Measurements from ENCODE around the gene OR14J1. TPM values are rescaled to one million over a fixed set of nuclear protein-coding genes. Genes with fewer than 3 reads are reported as not detected.
"Not testable (repeated sequence)": the region's sequence is repeated elsewhere in the genome, so short reads cannot be mapped to it uniquely, and the experiment has no call there.

OR14J1 gene
- total RNA-seq, 2 donors from 2014 or later: not detected

GRCh38 chr6:29332676-29333075 is 31.2 kb downstream of the OR14J1 start:
- Histone ChIP-seq H3K36me3 (no peaks in the 10 kb centered on the region), H3K4me1 (ENCODE audit: control insufficient read depth in 1 of 2, low read depth in 2 of 2) (no peaks in the 10 kb centered on the region), H3K9me3 (no peaks in the 10 kb centered on the region), H3K4me3 (no peak overlapping the region), H3K27ac (no peak overlapping the region), H3K27me3 (replicated peaks; ENCODE audit: insufficient read depth) (no peaks in the 10 kb centered on the region)
- no peak for TF ChIP-seq CTCF (IDR thresholded peaks at IDR 0.05)
- DNase-seq (ENCODE audit: low spot score) (no peak), ATAC-seq (ENCODE audit: insufficient number of reproducible peaks, low FRiP score, low read depth) (no peak)

- Histone ChIP-seq H3K36me3 (no peaks in the 10 kb centered on the region), H3K9me3 (no peaks in the 10 kb centered on the region), H3K4me3 (no peak overlapping the region), H3K4me1 (ENCODE audit: control insufficient read depth in 1 of 2, low read depth in 2 of 2) (no peaks in the 10 kb centered on the region), H3K27me3 (replicated peaks; ENCODE audit: insufficient read depth) (no peaks in the 10 kb centered on the region), H3K27ac (no peak overlapping the region)
- no peak for DNase-seq (ENCODE audit: low spot score)
- ATAC-seq (ENCODE audit: insufficient number of reproducible peaks, low FRiP score, low read depth): no peak
- TF ChIP-seq CTCF (IDR thresholded peaks at IDR 0.05): no peak
These were observed 34.8 kb downstream of the OR14J1 start for GRCh38 chr6:29336269-29336668.

- Histone ChIP-seq H3K4me3 (no peak overlapping the region), H3K4me1 (ENCODE audit: control insufficient read depth in 1 of 2, low read depth in 2 of 2) (no peaks in the 10 kb centered on the region), H3K27ac (no peak overlapping the region), H3K27me3 (replicated peaks; ENCODE audit: insufficient read depth) (no peaks in the 10 kb centered on the region), H3K36me3 (no peaks in the 10 kb centered on the region), H3K9me3 (no peaks in the 10 kb centered on the region)
- no peak for TF ChIP-seq CTCF (IDR thresholded peaks at IDR 0.05)
- DNase-seq (ENCODE audit: low spot score): no peak
- ATAC-seq (ENCODE audit: insufficient number of reproducible peaks, low FRiP score, low read depth): no peak
These were observed 43.9 kb downstream of the OR14J1 start for GRCh38 chr6:29345380-29345779.

- not testable (repeated sequence) for H3K36me3 ChIP-seq; DNase-seq (ENCODE audit: low spot score); H3K27me3 ChIP-seq (replicated peaks; ENCODE audit: insufficient read depth); ATAC-seq (ENCODE audit: insufficient number of reproducible peaks, low FRiP score, low read depth); H3K27ac ChIP-seq; H3K4me3 ChIP-seq; H3K4me1 ChIP-seq (ENCODE audit: control insufficient read depth in 1 of 2, low read depth in 2 of 2); H3K9me3 ChIP-seq
These were observed 47.8 kb downstream of the OR14J1 start for GRCh38 chr6:29349348-29349747.

- no peak for ATAC-seq (ENCODE audit: insufficient number of reproducible peaks, low FRiP score, low read depth)
- Histone ChIP-seq H3K4me3 (no peak overlapping the region), H3K4me1 (ENCODE audit: control insufficient read depth in 1 of 2, low read depth in 2 of 2) (no peaks in the 10 kb centered on the region), H3K9me3 (no peaks in the 10 kb centered on the region), H3K36me3 (no peaks in the 10 kb centered on the region), H3K27me3 (replicated peaks; ENCODE audit: insufficient read depth) (no peaks in the 10 kb centered on the region), H3K27ac (no peak overlapping the region)
- TF ChIP-seq CTCF (IDR thresholded peaks at IDR 0.05): no peak
- DNase-seq (ENCODE audit: low spot score): no peak
These were observed 53.5 kb downstream of the OR14J1 start for GRCh38 chr6:29354980-29355379.

- H3K9me3 ChIP-seq: no peaks in the 10 kb centered on the region
These were observed 54.1 kb downstream of the OR14J1 start for GRCh38 chr6:29355603-29356002.

More at GRCh38 chr6:29355603-29356002, 54.1 kb downstream of the OR14J1 start:
- H3K4me3 ChIP-seq: no peak overlapping the region
- TF ChIP-seq CTCF (IDR thresholded peaks at IDR 0.05): no peak
- H3K27me3 ChIP-seq (replicated peaks; ENCODE audit: insufficient read depth): no peaks in the 10 kb centered on the region
- DNase-seq (ENCODE audit: low spot score): no peak
- H3K27ac ChIP-seq: no peak overlapping the region
- no peak for ATAC-seq (ENCODE audit: insufficient number of reproducible peaks, low FRiP score, low read depth)
- no peaks in the 10 kb centered on the region for H3K4me1 ChIP-seq (ENCODE audit: control insufficient read depth in 1 of 2, low read depth in 2 of 2)
- no peaks in the 10 kb centered on the region for H3K36me3 ChIP-seq
